HepG2 (cell line): ENCODE measurements around the gene LIME1. TPM values are rescaled to one million over a fixed set of nuclear protein-coding genes. Genes with fewer than 3 reads are reported as not detected.
A peak's percentile ranks its signal among the peaks of the same experiment; 100 is the strongest.

Source experiments
- ADNP ChIP-seq: sonication (generic); formaldehyde crosslinking; IDR thresholded peaks from 2 replicates; pipeline ENCODE4 v1.4.0; 2020; ENCODE audit warnings: missing genetic modification reagents
- AGO2 ChIP-seq: fragments of 200-400 bp; formaldehyde crosslinking; optimal IDR thresholded peaks from 2 replicates; pipeline ENCODE3; 2017; ENCODE audit warnings: mild to moderate bottlenecking, low read depth, low read length, moderate library complexity
- ARNT2 ChIP-seq: sonication (generic); formaldehyde crosslinking; IDR thresholded peaks from 2 replicates; pipeline ENCODE4 v1.8.0; 2022; ENCODE audit warnings: mild to moderate bottlenecking, low read depth, missing genetic modification reagents, moderate library complexity
- BRCA1 ChIP-seq: sonication (generic); formaldehyde crosslinking; IDR thresholded peaks from 2 replicates; pipeline ENCODE4 v1.4.0; 2020; ENCODE audit warnings: missing genetic modification reagents
- CBX2 ChIP-seq, 2 experiments: fragments of 200-600 bp in 1 of 2; sonication (generic); formaldehyde crosslinking in 1 of 2; IDR thresholded peaks; 2 replicates each; pipeline versions ENCODE4 v1.7.0 to v1.8.1; 2018 to 2022; ENCODE audit warnings: low read depth in 2 of 2, low read length in 1 of 2, mild to moderate bottlenecking in 1 of 2, missing genetic modification reagents in 1 of 2
- DRAP1 ChIP-seq: IDR thresholded peaks from 2 replicates; pipeline ENCODE4 v1.6.1; 2016; ENCODE audit warnings: missing genetic modification reagents, missing compliant biosample characterization
- EZH2 ChIP-seq: conservative IDR thresholded peaks from 2 replicates; pipeline ENCODE4 v1.6.1; 2012; ENCODE audit warnings: mild to moderate bottlenecking, low read depth, low read length, moderate library complexity
- FOXP1 ChIP-seq, 2 experiments: fragments of 450-650 bp in 1 of 2; IDR thresholded peaks; 2 replicates each; pipeline ENCODE4 v1.6.1; 2017 to 2018; ENCODE audit warnings: antibody characterized with exemption in 1 of 2
- HHEX ChIP-seq: IDR thresholded peaks from 2 replicates; pipeline ENCODE4 v1.6.1; 2016; ENCODE audit warnings: control low read depth
- HMG20B ChIP-seq: conservative IDR thresholded peaks from 2 replicates; pipeline ENCODE4 v1.6.1; 2016; ENCODE audit warnings: missing genetic modification reagents, missing compliant biosample characterization
- JUNB ChIP-seq: sonication (generic); formaldehyde crosslinking; IDR thresholded peaks from 2 replicates; pipeline ENCODE4 v1.8.0; 2022; ENCODE audit warnings: missing genetic modification reagents, mild to moderate bottlenecking, borderline replicate concordance
- KDM6A ChIP-seq: IDR thresholded peaks from 2 replicates; pipeline ENCODE4 v1.6.1; 2016; ENCODE audit warnings: low read depth
- KLF11 ChIP-seq: IDR thresholded peaks from 2 replicates; pipeline ENCODE4 v1.6.1; 2016; ENCODE audit warnings: missing compliant biosample characterization
- MAFF ChIP-seq: IDR thresholded peaks from 2 replicates; pipeline ENCODE4 v1.6.1; 2011; ENCODE audit warnings: low read depth, low read length, improper control_type of control experiment
- MTA1 ChIP-seq: sonication (generic); formaldehyde crosslinking; IDR thresholded peaks from 2 replicates; pipeline ENCODE4 v1.4.0; 2020; ENCODE audit warnings: missing genetic modification reagents, mild to moderate bottlenecking, borderline replicate concordance
- MXD4 ChIP-seq: IDR thresholded peaks from 2 replicates; pipeline ENCODE4 v1.6.1; 2016; ENCODE audit warnings: mild to moderate bottlenecking, missing biosample characterization, missing genetic modification reagents
- NPAS2 ChIP-seq: sonication (generic); formaldehyde crosslinking; IDR thresholded peaks from 2 replicates; pipeline ENCODE4 v1.8.0; 2022; ENCODE audit warnings: mild to moderate bottlenecking, missing genetic modification reagents, borderline replicate concordance
- PBX3 ChIP-seq: sonication (generic); formaldehyde crosslinking; IDR thresholded peaks from 2 replicates; pipeline ENCODE4 v1.8.1; 2023; ENCODE audit warnings: missing genetic modification reagents, inconsistent platforms, borderline replicate concordance
- PHF5A ChIP-seq: IDR thresholded peaks from one replicate; pipeline ENCODE4 v1.6.1; 2018; ENCODE audit warnings: low read depth, missing genetic modification reagents; ENCODE audit not compliant: unreplicated experiment
- SP1 ChIP-seq, 2 experiments: fragments of 450-650 bp in 1 of 2; sonication (generic) in 1 of 2; formaldehyde crosslinking in 1 of 2; IDR thresholded peaks; 2 replicates each; pipeline versions ENCODE4 v1.4.0 to v1.6.1; 2016 to 2020; ENCODE audit warnings: missing genetic modification reagents in 1 of 2
- TBX3 ChIP-seq: fragments of 450-650 bp; IDR thresholded peaks from 2 replicates; pipeline ENCODE4 v1.6.1; 2017; ENCODE audit warnings: antibody characterized with exemption, mild to moderate bottlenecking, inconsistent platforms, borderline replicate concordance
- YEATS4 ChIP-seq: sonication (generic); formaldehyde crosslinking; IDR thresholded peaks from 2 replicates; pipeline ENCODE4 v1.4.0; 2020; ENCODE audit warnings: missing genetic modification reagents, borderline replicate concordance
- ZFP91 ChIP-seq: sonication (generic); formaldehyde crosslinking; IDR thresholded peaks from 2 replicates; pipeline ENCODE4 v1.9.0; 2022; ENCODE audit warnings: missing genetic modification reagents, mild to moderate bottlenecking, borderline replicate concordance
- ZFY ChIP-seq: sonication (generic); formaldehyde crosslinking; IDR thresholded peaks from 2 replicates; pipeline ENCODE4 v1.4.0; 2020; ENCODE audit warnings: missing genetic modification reagents
- ZMYM2 ChIP-seq: sonication (generic); formaldehyde crosslinking; IDR thresholded peaks from 2 replicates; pipeline ENCODE4 v1.8.0; 2022; ENCODE audit warnings: mild to moderate bottlenecking, missing genetic modification reagents
- ZNF205 ChIP-seq: IDR thresholded peaks from 2 replicates; pipeline ENCODE4 v1.6.1; 2018; ENCODE audit warnings: missing biosample characterization, missing genetic modification reagents
- ZNF30 ChIP-seq: sonication (generic); formaldehyde crosslinking; IDR thresholded peaks from 2 replicates; pipeline ENCODE4 v1.5.0; 2020; ENCODE audit warnings: mild to moderate bottlenecking, missing genetic modification reagents
- ZNF607 ChIP-seq: sonication (generic); formaldehyde crosslinking; IDR thresholded peaks from 2 replicates; pipeline ENCODE4 v1.5.1; 2020; ENCODE audit warnings: missing genetic modification reagents, mild to moderate bottlenecking, borderline replicate concordance
- ZNF891 ChIP-seq: sonication (generic); formaldehyde crosslinking; IDR thresholded peaks from 2 replicates; pipeline ENCODE4 v1.5.0; 2020; ENCODE audit warnings: mild to moderate bottlenecking, missing genetic modification reagents
- polyA plus RNA-seq, 8 experiments: library from polyadenylated mRNA; depleted of rRNA in 3 of 8; stranded (reverse) in 7 of 8; unstranded in 1 of 8; fragments of >200 nt; fragmentation: Illumina TruSeq in 4 of 8; extraction: Trizol in 4 of 8; gene quantifications; 2 replicates each; pipeline versions ENCODE4 v1.2.1 to v1.2.3, GENCODE V29; 2011 to 2016; ENCODE audit warnings: low read depth in 4 of 8, missing spikeins in 1 of 8, mixed read lengths in 1 of 8; ENCODE audit not compliant: insufficient read depth in 1 of 8
- total RNA-seq, 5 experiments: library from RNA; depleted of rRNA; stranded (reverse); fragments of >200 nt; fragmentation: Illumina TruSeq; extraction: Trizol; gene quantifications; 2 replicates each; pipeline ENCODE4 v1.2.3, GENCODE V29; 2016; ENCODE audit warnings: low read depth in 1 of 5

LIME1 gene
- total and polyA plus RNA-seq, 2 of the 13 experiments (the other 11 are each of a cell fraction or from before 2014, with no cell fraction given), result 13.0 to 61.5 TPM

- TF ChIP-seq ZMYM2 (CRISPR knock-in tag) (no peak), HHEX (CRISPR knock-in tag) (no peak), ADNP (CRISPR knock-in tag) (no peak), SP1 (IDR thresholded peaks at IDR 0.05) (no peak), SP1 (CRISPR knock-in tag; IDR thresholded peaks at IDR 0.05) (no peak), PHF5A (CRISPR knock-in tag) (no peak), MTA1 (CRISPR knock-in tag) (no peak), MAFF (no peak; the same call in 1 of the 2 replicates), ZFP91 (CRISPR knock-in tag) (peak; percentile 27; the same call in 1 of the 2 replicates), BRCA1 (CRISPR knock-in tag) (no peak), EZH2 (no peak), NPAS2 (CRISPR knock-in tag) (no peak), FOXP1 (IDR thresholded peaks at IDR 0.05) (no peak), FOXP1 (CRISPR knock-in tag; IDR thresholded peaks at IDR 0.05) (no peak), DRAP1 (no peak), TBX3 (no peak), PBX3 (no peak), JUNB (CRISPR knock-in tag) (no peak), YEATS4 (CRISPR knock-in tag) (no peak), KLF11 (no peak), ZNF205 (CRISPR knock-in tag) (no peak), ZNF607 (no peak), ZNF891 (CRISPR knock-in tag) (peak; percentile 30; the same call in 1 of the 2 replicates), HMG20B (CRISPR knock-in tag) (0 out of 2 replicates have a peak, but pooled peaks have one; percentile 27), KDM6A (CRISPR knock-in tag) (no peak), ZNF30 (CRISPR knock-in tag) (no peak), ZFY (CRISPR knock-in tag) (no peak), MXD4 (CRISPR knock-in tag) (no peak), CBX2 (IDR thresholded peaks at IDR 0.05; ENCODE audit: low read depth, low read length) (no peak), CBX2 (CRISPR knock-in tag; IDR thresholded peaks at IDR 0.05; ENCODE audit: low read depth) (0 out of 2 replicates have a peak, but pooled peaks have one; percentile 41), AGO2 (peak; percentile 35), ARNT2 (CRISPR knock-in tag) (no peak)
These were observed 27.9 kb upstream of the LIME1 start (continued) for GRCh38 chr20:63708301-63709148.
